Stimulated activated CD4-positive, alpha-beta T cell treated with anti-CD3 and anti-CD28 coated beads, Interleukin-2, amount 100 ng/mL, for 24 hours (primary cell): Measurements from ENCODE around the gene TMPRSS6.

Experiments
- DNase-seq, 2 donors: peaks; one replicate each; pipeline ENCODE4 v3.0.0-alpha.2; 2020

TMPRSS6 gene

GRCh38 chr22:37048133-37048532, 61.4 kb downstream of the TMPRSS6 start:
- no peak for DNase-seq

- DNase-seq, result no peak
These were observed 62.5 kb downstream of the TMPRSS6 start for GRCh38 chr22:37047006-37047405.

- no peak for DNase-seq
These were observed 62.9 kb downstream of the TMPRSS6 start for GRCh38 chr22:37046589-37046988.

- DNase-seq, result no peak
These were observed 63.6 kb downstream of the TMPRSS6 start for GRCh38 chr22:37045958-37046357.

GRCh38 chr22:37044634-37045625, 64.6 kb downstream of the TMPRSS6 start:
- no peak for DNase-seq

- DNase-seq, result peak; percentile 52 to 65
These were observed 65.5 kb downstream of the TMPRSS6 start for GRCh38 chr22:37043828-37044538.

GRCh38 chr22:37043209-37043827, 66.2 kb downstream of the TMPRSS6 start:
- DNase-seq, result no peak

- DNase-seq, result no peak
These were observed 70.0 kb downstream of the TMPRSS6 start for GRCh38 chr22:37039466-37039865.

GRCh38 chr22:37037669-37038068, 71.8 kb downstream of the TMPRSS6 start:
- no peak for DNase-seq

GRCh38 chr22:37036655-37037377, 72.7 kb downstream of the TMPRSS6 start:
- no peak for DNase-seq

- DNase-seq, result no peak
These were observed 75.7 kb downstream of the TMPRSS6 start for GRCh38 chr22:37033605-37034430.

- no peak for DNase-seq
These were observed 76.7 kb downstream of the TMPRSS6 start for GRCh38 chr22:37032535-37033460.

GRCh38 chr22:37032134-37032534, 77.4 kb downstream of the TMPRSS6 start:
- DNase-seq, result no peak

GRCh38 chr22:37030560-37031281, 78.8 kb downstream of the TMPRSS6 start:
- DNase-seq, result no peak

- DNase-seq, result no peak
These were observed 80.5 kb downstream of the TMPRSS6 start for GRCh38 chr22:37028692-37029674.

GRCh38 chr22:37027556-37027955, 82.0 kb downstream of the TMPRSS6 start:
- no peak for DNase-seq

- DNase-seq, result no peak
These were observed 83.2 kb downstream of the TMPRSS6 start for GRCh38 chr22:37026325-37026724.

GRCh38 chr22:37025500-37026070, 83.9 kb downstream of the TMPRSS6 start:
- DNase-seq, result no peak
